H1 (cell line): ENCODE results near the gene GALNT6. TPM values are rescaled to one million over a fixed set of nuclear protein-coding genes. Genes with fewer than 3 reads are reported as not detected.

ENCODE experiments used
- CTCF ChIA-PET: fragments of 300-600 bp; sonication (Branson Sonifier 250); formaldehyde crosslinking; loops from one replicate; lab custom pipeline; 2021; ENCODE audit not compliant: partially characterized antibody; lab: Charles Lee
- POLR2A ChIA-PET: fragments of 300-600 bp; sonication (Branson Sonifier 250); formaldehyde crosslinking; loops from one replicate; lab custom pipeline; 2021; ENCODE audit warnings: inconsistent platforms; ENCODE audit not compliant: partially characterized antibody; lab: Charles Lee
- DNase-seq, 2 experiments: peaks; one replicate each; pipeline versions ENCODE4 v3.0.0 to v3.0.0-alpha.2; 2010 to 2022; ENCODE audit warnings: low spot score in 2 of 2, low read depth in 1 of 2, mixed read lengths in 1 of 2
- FAIRE-seq: peaks from 2 replicates; lab custom pipeline; 2011; peaks lifted over from hg19 to GRCh38; lab: Jason Lieb, UNC
- H2AFZ ChIP-seq: 2 replicates; pipeline ENCODE4 v1.8.1; 2012; ENCODE audit warnings: low read length, inconsistent platforms
- H2AK5ac ChIP-seq: 2 replicates; pipeline ENCODE4 v1.6.1; 2013; ENCODE audit warnings: low read depth, low read length
- H2BK120ac ChIP-seq: replicated peaks from 2 replicates; pipeline ENCODE3; 2013; ENCODE audit warnings: low read depth, low read length, inconsistent platforms
- H2BK12ac ChIP-seq: 2 replicates; pipeline ENCODE4 v1.6.1; 2013; ENCODE audit warnings: low read depth, low read length
- H2BK15ac ChIP-seq: 2 replicates; pipeline ENCODE4 v1.6.1; 2013; ENCODE audit warnings: low read length
- H2BK20ac ChIP-seq: 2 replicates; pipeline ENCODE4 v1.6.1; 2013; ENCODE audit warnings: low read length
- H2BK5ac ChIP-seq: 2 replicates; pipeline ENCODE4 v1.6.1; 2013; ENCODE audit warnings: low read depth, low read length
- H3K14ac ChIP-seq: 2 replicates; pipeline ENCODE4 v1.6.1; 2013; ENCODE audit warnings: inconsistent platforms; ENCODE audit not compliant: insufficient read length
- H3K18ac ChIP-seq: 2 replicates; pipeline ENCODE4 v1.6.1; 2013; ENCODE audit warnings: low read length; ENCODE audit errors: extremely low read depth
- H3K23ac ChIP-seq: 2 replicates; pipeline ENCODE4 v1.6.1; 2013; ENCODE audit warnings: inconsistent platforms; ENCODE audit not compliant: insufficient read length
- H3K23me2 ChIP-seq: 2 replicates; pipeline ENCODE4 v1.6.1; 2013; ENCODE audit warnings: low read depth, low read length
- H3K27ac ChIP-seq: 2 replicates; pipeline ENCODE4 v1.6.1; 2011; ENCODE audit warnings: low read depth, low read length, inconsistent platforms
- H3K27me3 ChIP-seq, 4 experiments: replicated peaks in 1 of 4; 1 replicate in 1 of 4; 2 replicates in 3 of 4; pipeline versions ENCODE4 v1.6.1 to v1.8.1; 2011 to 2013; ENCODE audit warnings: low read length in 3 of 4, mild to moderate bottlenecking in 3 of 4, inconsistent platforms in 2 of 4, mixed read lengths in 2 of 4, moderate library complexity in 1 of 4; ENCODE audit not compliant: control insufficient read depth in 3 of 4, insufficient read depth in 3 of 4; ENCODE audit errors: extremely low read depth in 1 of 4
- H3K36me3 ChIP-seq, 4 experiments: 2 replicates each; pipeline versions ENCODE4 v1.6.1 to v1.8.1; 2011 to 2013; ENCODE audit warnings: mild to moderate bottlenecking in 4 of 4, low read length in 3 of 4, moderate library complexity in 2 of 4, control low read depth in 1 of 4, inconsistent platforms in 1 of 4; ENCODE audit not compliant: insufficient read depth in 4 of 4, control insufficient read depth in 2 of 4
- H3K4ac ChIP-seq: replicated peaks from 2 replicates; pipeline ENCODE3; 2013; ENCODE audit warnings: low read length, low read depth, mixed read lengths, inconsistent platforms; ENCODE audit not compliant: insufficient read length
- H3K4me1 ChIP-seq, 4 experiments: replicated peaks in 1 of 4; 1 replicate in 1 of 4; 2 replicates in 3 of 4; pipeline versions ENCODE4 v1.6.1 to v1.8.1; 2011 to 2013; ENCODE audit warnings: low read length in 3 of 4, inconsistent platforms in 2 of 4, mixed read lengths in 1 of 4; ENCODE audit not compliant: insufficient read depth in 4 of 4, control insufficient read depth in 3 of 4
- H3K4me2 ChIP-seq, 2 experiments: 2 replicates each; pipeline versions ENCODE4 v1.6.1 to v1.8.1; 2011 to 2013; ENCODE audit warnings: low read depth in 2 of 2, low read length in 2 of 2, control low read depth in 1 of 2, inconsistent platforms in 1 of 2, mild to moderate bottlenecking in 1 of 2; ENCODE audit not compliant: insufficient read depth in 1 of 2
- H3K4me3 ChIP-seq, 4 experiments: fragments of 200-600, 300-600 bp in 1 of 4; sonication (generic), shearing (Covaris generic), sonication (Bioruptor Twin) in 1 of 4; 2 replicates each; pipeline versions ENCODE4 v1.5.1 to v1.8.1; 2011 to 2016; ENCODE audit warnings: low read length in 4 of 4, low read depth in 3 of 4, control low read depth in 2 of 4, inconsistent platforms in 2 of 4, mild to moderate bottlenecking in 2 of 4, mixed read lengths in 1 of 4, moderate library complexity in 1 of 4; ENCODE audit not compliant: insufficient read depth in 2 of 4; ENCODE audit errors: extremely low read depth in 1 of 4
- H3K56ac ChIP-seq: replicated peaks from 2 replicates; pipeline ENCODE3; 2013; ENCODE audit warnings: low read depth, mild to moderate bottlenecking, mixed read lengths, low read length, inconsistent platforms; ENCODE audit not compliant: insufficient read length
- H3K79me1 ChIP-seq: 2 replicates; pipeline ENCODE4 v1.6.1; 2013; ENCODE audit warnings: low read depth, low read length, control low read depth
- H3K79me2 ChIP-seq, 2 experiments: 2 replicates each; pipeline versions ENCODE4 v1.6.1 to v1.8.1; 2012 to 2013; ENCODE audit warnings: low read length in 2 of 2, mild to moderate bottlenecking in 2 of 2, inconsistent platforms in 1 of 2; ENCODE audit not compliant: insufficient read depth in 2 of 2, control insufficient read depth in 1 of 2
- H3K9ac ChIP-seq, 4 experiments: replicated peaks in 1 of 4; 1 replicate in 1 of 4; 2 replicates in 3 of 4; pipeline versions ENCODE4 v1.6.1 to v1.8.1; 2011 to 2013; ENCODE audit warnings: low read depth in 3 of 4, low read length in 3 of 4, control low read depth in 2 of 4, mild to moderate bottlenecking in 2 of 4, moderate library complexity in 2 of 4, inconsistent platforms in 1 of 4; ENCODE audit errors: extremely low read depth in 1 of 4
- H3K9me3 ChIP-seq, 2 experiments: 2 replicates each; pipeline versions ENCODE4 v1.6.1 to v1.8.1; 2012 to 2013; ENCODE audit warnings: mild to moderate bottlenecking in 2 of 2, moderate library complexity in 2 of 2, control low read depth in 1 of 2, inconsistent platforms in 1 of 2, low read depth in 1 of 2, low read length in 1 of 2, mixed read lengths in 1 of 2; ENCODE audit not compliant: insufficient read depth in 2 of 2
- H4K20me1 ChIP-seq, 2 experiments: replicated peaks in 1 of 2; 2 replicates each; pipeline versions ENCODE3 to v1.8.1; 2011 to 2013; ENCODE audit warnings: inconsistent platforms in 2 of 2, low read length in 2 of 2, mild to moderate bottlenecking in 1 of 2; ENCODE audit not compliant: insufficient read depth in 2 of 2, control insufficient read depth in 1 of 2
- H4K5ac ChIP-seq: 2 replicates; pipeline ENCODE4 v1.6.1; 2013; ENCODE audit warnings: low read length, low read depth, mixed read lengths, inconsistent platforms; ENCODE audit not compliant: insufficient read length
- H4K8ac ChIP-seq: 2 replicates; pipeline ENCODE4 v1.8.0; 2013; ENCODE audit warnings: mild to moderate bottlenecking, moderate library complexity, low read length, inconsistent platforms; ENCODE audit not compliant: insufficient read depth; ENCODE audit errors: extremely low read depth
- H4K91ac ChIP-seq: replicated peaks from 2 replicates; pipeline ENCODE3; 2013; ENCODE audit warnings: low read length, mixed read lengths, inconsistent platforms; ENCODE audit not compliant: insufficient read length
- CHD2 ChIP-seq: IDR thresholded peaks from 2 replicates; pipeline ENCODE4 v1.6.1; 2012; ENCODE audit warnings: low read length, improper control_type of control experiment
- CREB1 ChIP-seq: IDR thresholded peaks from 2 replicates; pipeline ENCODE4 v1.6.1; 2012; ENCODE audit warnings: inconsistent platforms
- E2F6 ChIP-seq: IDR thresholded peaks from 2 replicates; pipeline ENCODE4 v1.6.1; 2012; ENCODE audit warnings: inconsistent platforms
- EGR1 ChIP-seq: IDR thresholded peaks from 2 replicates; pipeline ENCODE4 v1.6.1; 2011; ENCODE audit warnings: low read depth, low read length, borderline replicate concordance
- HDAC6 ChIP-seq: IDR thresholded peaks from one replicate; pipeline ENCODE4 v1.7.1; 2012; ENCODE audit warnings: low read depth, mild to moderate bottlenecking, inconsistent platforms, low read length, moderate library complexity
- JUN ChIP-seq: IDR thresholded peaks from 2 replicates; pipeline ENCODE4 v1.6.1; 2011; ENCODE audit warnings: low read depth, mild to moderate bottlenecking, improper control_type of control experiment, low read length
- KDM1A ChIP-seq: fragments of 200-600, 300-600 bp; sonication (generic); IDR thresholded peaks from 2 replicates; pipeline ENCODE4 v1.7.1; 2016; ENCODE audit warnings: mild to moderate bottlenecking, low read length, borderline replicate concordance
- KDM4A ChIP-seq: IDR thresholded peaks from one replicate; pipeline ENCODE4 v1.7.1; 2012; ENCODE audit warnings: low read depth, mild to moderate bottlenecking, moderate library complexity, low read length, inconsistent platforms; ENCODE audit not compliant: severe bottlenecking
- KDM5A ChIP-seq: fragments of 200-600 bp; IDR thresholded peaks from 2 replicates; pipeline ENCODE4 v1.7.1; 2012; ENCODE audit warnings: mild to moderate bottlenecking, low read length, inconsistent platforms, mixed read lengths
- MAX ChIP-seq: IDR thresholded peaks from 2 replicates; pipeline ENCODE4 v1.6.1; 2012; ENCODE audit warnings: inconsistent platforms
- PHF8 ChIP-seq: fragments of 200-600 bp; sonication (generic); conservative IDR thresholded peaks from 2 replicates; pipeline ENCODE4 v1.7.1; 2012; ENCODE audit warnings: low read depth, mild to moderate bottlenecking, inconsistent platforms, low read length, moderate library complexity
- TBP ChIP-seq: IDR thresholded peaks from 2 replicates; pipeline ENCODE4 v1.6.1; 2011; ENCODE audit warnings: low read depth, low read length, improper control_type of control experiment
- WGBS, 2 experiments: shearing (Covaris generic) in 1 of 2; methylation state at CpG; one replicate each; pipeline versions ENCODE4 v1.1.6 to v1.1.7; 2013 to 2015; ENCODE audit warnings: low lambda C conversion rate in 2 of 2, mixed read lengths in 2 of 2, inconsistent platforms in 1 of 2, low coverage in 1 of 2, missing lambda C conversion rate in 1 of 2; ENCODE audit not compliant: insufficient replicate concordance in 2 of 2, insufficient coverage in 1 of 2, insufficient read length in 1 of 2; ENCODE audit errors: extremely low coverage in 1 of 2, missing lambda C conversion rate in 1 of 2; 5-methylcytosine and 5-hydroxymethylcytosine counted together
- polyA plus RNA-seq, 7 experiments: library from polyadenylated mRNA; depleted of rRNA in 3 of 7; stranded (reverse) in 5 of 7; unstranded in 2 of 7; fragments of >200 nt in 5 of 7; fragments of 200-250 nt in 2 of 7; gene quantifications; 1 replicate in 5 of 7; 2 replicates in 1 of 7; 4 replicates in 1 of 7; pipeline versions ENCODE4 v1.2.1 to v1.2.3, GENCODE V29; 2011 to 2013; ENCODE audit warnings: missing spikeins in 2 of 7, mixed read lengths in 2 of 7
- total RNA-seq: library from RNA; stranded (reverse); fragmentation: NEBNext Ultra II Directional; extraction: Animal tissue kit (Norgen Biotek cat#: 25700); gene quantifications from 2 replicates; pipeline ENCODE4 v1.2.1, GENCODE V29; 2021

Gene GALNT6
- total and polyA plus RNA-seq, 2 of the 8 experiments (the other 6 are each of a cell fraction or from before 2014, with no cell fraction given), result 5.8 to 10.7 TPM

GRCh38 chr12:51346581-51346980, 44.6 kb downstream of the GALNT6 start, which contains the start of gene CELA1:
TSS of gene CELA1 (minus strand) at chr12:51346679. CDS start at chr12:51346638, 41 bp downstream.
- no peak for DNase-seq
- H3K79me2 ChIP-seq, result no peaks in the 10 kb centered on the region
- ChIA-PET CTCF (no interaction called here), POLR2A (interaction anchor here (2.6 kb wide), 1 partner anchor 77 kb away, joined by 10 read pairs; the partner anchor contains the start of gene SMAGP)
- no peak within 1 kb of the TSS for H2BK5ac ChIP-seq
- no peaks in the 10 kb centered on the region for H4K20me1 ChIP-seq
- H2BK120ac ChIP-seq, result no peak within 1 kb of the TSS
- 96% methylated on average over 3 of the region's 3 CpGs; no CpG with 5 or more reads in 1 of the 2 experiments for WGBS, 2 experiments
- no peak within 1 kb of the TSS for H3K4me3 ChIP-seq
- no peaks in the 10 kb centered on the region for H3K36me3 ChIP-seq
- H3K4me2 ChIP-seq, result no peak within 1 kb of the TSS
- no peak within 1 kb of the TSS for H2AK5ac ChIP-seq
- H4K8ac ChIP-seq, result no peak within 1 kb of the TSS; the same call in 1 of the 2 replicates
- H2BK15ac ChIP-seq, result no peak within 1 kb of the TSS
- H2BK20ac ChIP-seq, result no peak within 1 kb of the TSS
- no peak within 1 kb of the TSS for H4K91ac ChIP-seq
- H3K23ac ChIP-seq, result no peak within 1 kb of the TSS
- no peak within 1 kb of the TSS for H2AFZ ChIP-seq
- no peak within 1 kb of the TSS for H3K18ac ChIP-seq
- no peaks in the 10 kb centered on the region for H3K23me2 ChIP-seq
- H3K56ac ChIP-seq, result no peak within 1 kb of the TSS
- H4K5ac ChIP-seq, result no peak within 1 kb of the TSS
- H3K4ac ChIP-seq, result no peak within 1 kb of the TSS
- no peak within 1 kb of the TSS for H3K27ac ChIP-seq
- H2BK12ac ChIP-seq, result no peak within 1 kb of the TSS
- no peaks in the 10 kb centered on the region for H3K9me3 ChIP-seq
- no peaks in the 10 kb centered on the region for H3K27me3 ChIP-seq
- no peak for FAIRE-seq
- H3K79me1 ChIP-seq, result no peaks in the 10 kb centered on the region
- no peak within 1 kb of the TSS for H3K14ac ChIP-seq
- peaks cover 0 to 2% (median 2%) of the 10 kb centered on the region in 4 experiments; a peak in 1 of 7 replicates for H3K4me1 ChIP-seq
- no peak within 1 kb of the TSS for H3K9ac ChIP-seq
- TF ChIP-seq EGR1, result no peak
- TF ChIP-seq KDM5A, result no peak
- TF ChIP-seq PHF8, result no peak
- TF ChIP-seq TBP, result no peak
- TF ChIP-seq CREB1, result no peak
- no peak for TF ChIP-seq HDAC6
- no peak for TF ChIP-seq MAX
- TF ChIP-seq KDM4A, result no peak
- TF ChIP-seq E2F6, result no peak
- no peak for TF ChIP-seq CHD2
- TF ChIP-seq JUN, result no peak
- TF ChIP-seq KDM1A, result no peak
